TTC549 (cell line): ENCODE data around the gene MUC6.
"Not testable (repeated sequence)": the region's sequence is repeated elsewhere in the genome, so short reads cannot be mapped to it uniquely, and the experiment has no call there.

Experiments used
- FAIRE-seq: peaks from 2 replicates; lab custom pipeline; 2012; peaks lifted over from hg19 to GRCh38; lab: Jason Lieb, UNC

MUC6 gene

GRCh38 chr11:981764-982163, 54.8 kb downstream of the MUC6 start:
- FAIRE-seq: no peak

GRCh38 chr11:980438-981357, 55.8 kb downstream of the MUC6 start:
- FAIRE-seq: no peak

- no peak for FAIRE-seq
Measured at GRCh38 chr11:978781-979180, 57.7 kb downstream of the MUC6 start.

GRCh38 chr11:977830-978720, 58.4 kb downstream of the MUC6 start:
- FAIRE-seq: no peak

- no peak for FAIRE-seq
Measured at GRCh38 chr11:976431-977160, 59.9 kb downstream of the MUC6 start.

- FAIRE-seq: no peak
Measured at GRCh38 chr11:975827-976226, 60.7 kb downstream of the MUC6 start.

GRCh38 chr11:975376-975775, 61.1 kb downstream of the MUC6 start:
- not testable (repeated sequence) for FAIRE-seq

- FAIRE-seq: no peak
Measured at GRCh38 chr11:973237-973636, 63.3 kb downstream of the MUC6 start.

GRCh38 chr11:972523-973211, 63.9 kb downstream of the MUC6 start:
- no peak for FAIRE-seq

GRCh38 chr11:971731-972365, 64.7 kb downstream of the MUC6 start:
- no peak for FAIRE-seq

- FAIRE-seq: no peak
Measured at GRCh38 chr11:971092-971690, 65.3 kb downstream of the MUC6 start.

GRCh38 chr11:970319-970871, 66.1 kb downstream of the MUC6 start:
- no peak for FAIRE-seq

- no peak for FAIRE-seq
Measured at GRCh38 chr11:969651-970205, 66.8 kb downstream of the MUC6 start.

- no peak for FAIRE-seq
Measured at GRCh38 chr11:968822-969221, 67.7 kb downstream of the MUC6 start.

- no peak for FAIRE-seq
Measured at GRCh38 chr11:967995-968751, 68.3 kb downstream of the MUC6 start.

GRCh38 chr11:965206-965775, 71.2 kb downstream of the MUC6 start:
- no peak for FAIRE-seq

GRCh38 chr11:963852-964251, 72.7 kb downstream of the MUC6 start:
- FAIRE-seq: no peak
